ENCODE measurements around the gene DCLK1. TPM values are rescaled to one million over a fixed set of nuclear protein-coding genes. Genes with fewer than 3 reads are reported as not detected.

DCLK1 gene
- total and polyA plus RNA-seq, 7 experiments from 2014 or later = not detected

DNA sequence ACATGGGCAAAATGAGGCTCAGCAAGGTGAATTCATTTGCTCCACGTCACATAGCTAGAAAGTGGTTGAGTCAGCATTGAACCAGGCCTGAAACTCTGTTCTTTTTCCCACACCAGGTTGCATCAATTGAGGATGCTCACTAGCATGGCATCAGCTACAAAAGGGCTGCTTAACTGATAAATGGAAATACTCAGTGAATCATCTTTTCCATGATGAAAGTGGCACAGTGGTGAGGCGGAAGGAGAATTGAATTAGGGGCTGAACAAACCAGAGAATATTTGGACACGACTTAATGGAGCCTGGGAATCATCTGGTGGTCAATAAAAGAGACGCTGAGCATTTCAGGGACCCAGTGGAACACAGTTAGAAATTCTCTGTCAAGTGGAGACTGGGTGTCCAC is 334.6 kb downstream of the DCLK1 start:
- H3K27me3 ChIP-seq (ENCODE audit: control insufficient read depth in 2 of 2, insufficient read depth in 2 of 2, low read length in 2 of 2) = no peaks in the 10 kb centered on the region
- no peak for DNase-seq
- Mint-ChIP-seq H3K27me3 (no peaks in the 10 kb centered on the region), H3K27ac (no peak overlapping the region), H3K9me3 (peaks cover 0 to 4% (median 0%) of the 10 kb centered on the region in 11 donors), H3K4me1 (peaks cover 0 to 1% (median 0%) of the 10 kb centered on the region in 7 donors), H3K36me3 (no peaks in the 10 kb centered on the region), H3K4me3 (no peak overlapping the region)
- no peaks in the 10 kb centered on the region for H3K9me3 ChIP-seq (ENCODE audit: control insufficient read depth in 2 of 3, low read length in 3 of 3)
- POLR2A ChIA-PET = no interaction called here
- no peaks in the 10 kb centered on the region for H3K36me3 ChIP-seq (ENCODE audit: control insufficient read depth in 2 of 3, insufficient read depth in 3 of 3, low read length in 3 of 3)
- no peak for ATAC-seq
- no peak overlapping the region for H3K4me3 ChIP-seq (ENCODE audit: low read length)
- no peaks in the 10 kb centered on the region for H3K4me1 ChIP-seq (ENCODE audit: control insufficient read depth in 2 of 2, insufficient read depth in 2 of 2, low read length in 2 of 2)
- intact Hi-C loops (cut with micrococcal nuclease) = no loop called here
- H3K27ac ChIP-seq (ENCODE audit: low read depth, low read length) = no peak overlapping the region
- CTCF ChIA-PET = no interaction called here

DNA sequence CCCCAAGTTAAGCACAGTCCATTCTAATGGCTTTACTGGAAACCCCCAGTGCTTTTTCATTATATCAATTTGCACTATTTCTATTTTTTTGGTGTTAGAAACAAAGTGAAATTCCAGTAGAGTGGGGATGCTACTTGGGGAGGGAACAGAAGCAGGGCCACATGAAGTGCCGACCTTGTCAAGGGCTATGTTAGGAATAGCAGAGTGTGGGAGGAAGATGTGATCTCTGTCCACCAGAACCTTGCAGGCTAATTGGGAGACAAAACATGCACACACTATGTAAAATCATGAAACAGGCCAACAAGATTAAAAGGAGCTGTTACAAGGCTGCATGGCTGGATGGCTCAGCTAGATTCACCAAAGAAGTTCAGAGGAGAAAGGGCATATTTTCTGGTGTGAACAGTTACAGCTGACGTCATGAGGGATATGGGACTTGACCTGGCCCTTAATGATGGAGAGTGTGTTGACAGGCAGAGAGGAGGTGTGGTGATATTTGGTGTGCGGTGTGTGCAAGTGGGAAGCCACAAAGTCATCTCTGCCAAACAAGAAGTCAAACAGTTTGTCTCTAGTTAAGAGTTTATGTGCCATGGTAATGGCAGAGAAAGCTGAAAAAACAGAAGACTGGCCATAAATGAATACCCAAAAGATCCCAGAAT is 336.3 kb downstream of the DCLK1 start:
- POLR2A ChIA-PET = no interaction called here
- no peak overlapping the region for H3K27ac ChIP-seq (ENCODE audit: low read depth, low read length)
- no peak overlapping the region for H3K27ac Mint-ChIP-seq
- no peak overlapping the region for H3K4me3 Mint-ChIP-seq
- peaks cover 0 to 1% (median 0%) of the 10 kb centered on the region in 7 donors for H3K4me1 Mint-ChIP-seq
- H3K27me3 Mint-ChIP-seq = no peaks in the 10 kb centered on the region
- no peaks in the 10 kb centered on the region for H3K36me3 ChIP-seq (ENCODE audit: control insufficient read depth in 2 of 3, insufficient read depth in 3 of 3, low read length in 3 of 3)
- intact Hi-C loops (cut with micrococcal nuclease) = no loop called here
- no peak for DNase-seq
- H3K4me1 ChIP-seq (ENCODE audit: control insufficient read depth in 2 of 2, insufficient read depth in 2 of 2, low read length in 2 of 2) = no peaks in the 10 kb centered on the region
- peaks cover 0 to 2% (median 0%) of the 10 kb centered on the region in 11 donors for H3K9me3 Mint-ChIP-seq
- H3K9me3 ChIP-seq (ENCODE audit: control insufficient read depth in 2 of 3, low read length in 3 of 3) = no peaks in the 10 kb centered on the region
- CTCF ChIA-PET = no interaction called here
- no peak overlapping the region for H3K4me3 ChIP-seq (ENCODE audit: low read length)
- H3K36me3 Mint-ChIP-seq = no peaks in the 10 kb centered on the region
- no peaks in the 10 kb centered on the region for H3K27me3 ChIP-seq (ENCODE audit: control insufficient read depth in 2 of 2, insufficient read depth in 2 of 2, low read length in 2 of 2)
- no peak for ATAC-seq

DNA sequence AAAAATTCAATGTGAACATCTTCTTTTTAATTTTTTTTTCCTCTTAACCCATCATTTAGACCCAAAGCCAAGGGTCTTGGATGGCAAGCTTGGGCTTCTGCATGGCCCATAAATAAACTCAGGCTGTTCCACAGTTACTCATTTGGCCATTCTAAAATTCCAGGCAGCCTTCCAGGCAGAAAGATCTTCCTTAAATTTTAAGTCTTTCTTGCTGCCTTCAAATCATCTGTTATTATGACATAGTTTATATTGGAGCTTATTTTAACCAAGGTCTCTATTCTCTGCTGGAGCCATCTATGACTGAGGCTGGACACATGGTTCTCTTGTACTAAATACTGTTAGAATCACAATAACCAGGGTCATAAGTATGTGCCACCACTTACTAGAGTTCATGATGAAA is 337.4 kb downstream of the DCLK1 start:
- CTCF ChIA-PET = no interaction called here
- no peaks in the 10 kb centered on the region for H3K27me3 ChIP-seq (ENCODE audit: control insufficient read depth in 2 of 2, insufficient read depth in 2 of 2, low read length in 2 of 2)
- no peak overlapping the region for H3K27ac Mint-ChIP-seq
- POLR2A ChIA-PET = no interaction called here
- no peak overlapping the region for H3K27ac ChIP-seq (ENCODE audit: low read depth, low read length)
- peaks cover 0 to 2% (median 0%) of the 10 kb centered on the region in 11 donors for H3K9me3 Mint-ChIP-seq
- no peaks in the 10 kb centered on the region for H3K27me3 Mint-ChIP-seq
- peaks cover 0 to 1% (median 0%) of the 10 kb centered on the region in 7 donors for H3K4me1 Mint-ChIP-seq
- no peak overlapping the region for H3K4me3 ChIP-seq (ENCODE audit: low read length)
- ATAC-seq = no peak
- H3K36me3 Mint-ChIP-seq = no peaks in the 10 kb centered on the region
- no peaks in the 10 kb centered on the region for H3K36me3 ChIP-seq (ENCODE audit: control insufficient read depth in 2 of 3, insufficient read depth in 3 of 3, low read length in 3 of 3)
- no peak for DNase-seq
- intact Hi-C loops (cut with micrococcal nuclease) = no loop called here
- no peaks in the 10 kb centered on the region for H3K9me3 ChIP-seq (ENCODE audit: control insufficient read depth in 2 of 3, low read length in 3 of 3)
- no peak overlapping the region for H3K4me3 Mint-ChIP-seq
- H3K4me1 ChIP-seq (ENCODE audit: control insufficient read depth in 2 of 2, insufficient read depth in 2 of 2, low read length in 2 of 2) = no peaks in the 10 kb centered on the region

DNA sequence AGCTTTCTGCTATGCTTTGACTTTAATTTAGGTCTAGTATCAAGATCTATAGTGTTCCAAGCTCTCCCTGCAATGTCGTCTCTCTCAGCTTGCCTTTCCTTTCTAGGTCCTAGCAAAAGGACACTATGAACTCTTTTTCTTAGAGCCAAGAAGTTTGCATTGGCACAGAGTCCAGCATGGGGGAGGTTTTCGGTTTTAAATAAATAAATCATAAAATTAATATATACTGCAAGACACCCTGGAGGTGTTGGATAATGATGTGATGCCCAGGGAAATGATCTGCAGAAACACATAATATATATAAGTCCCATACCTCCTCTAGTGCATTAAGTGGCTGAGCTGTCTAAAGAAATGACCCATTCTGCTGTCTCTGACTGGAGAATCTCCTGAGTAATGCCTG is 338.3 kb downstream of the DCLK1 start:
- ChIA-PET POLR2A (no interaction called here), CTCF (no interaction called here)
- no peak for DNase-seq
- Mint-ChIP-seq H3K9me3 (peaks cover 0 to 2% (median 0%) of the 10 kb centered on the region in 11 donors), H3K27ac (no peak overlapping the region), H3K4me1 (peaks cover 0 to 1% (median 0%) of the 10 kb centered on the region in 7 donors), H3K36me3 (no peaks in the 10 kb centered on the region), H3K27me3 (peaks cover 0 to 3% (median 0%) of the 10 kb centered on the region in 5 donors), H3K4me3 (no peak overlapping the region)
- Histone ChIP-seq H3K36me3 (ENCODE audit: control insufficient read depth in 2 of 3, insufficient read depth in 3 of 3, low read length in 3 of 3) (no peaks in the 10 kb centered on the region), H3K27ac (ENCODE audit: low read depth, low read length) (no peak overlapping the region), H3K9me3 (ENCODE audit: control insufficient read depth in 2 of 3, low read length in 3 of 3) (no peaks in the 10 kb centered on the region), H3K27me3 (ENCODE audit: control insufficient read depth in 2 of 2, insufficient read depth in 2 of 2, low read length in 2 of 2) (no peaks in the 10 kb centered on the region), H3K4me1 (ENCODE audit: control insufficient read depth in 2 of 2, insufficient read depth in 2 of 2, low read length in 2 of 2) (no peaks in the 10 kb centered on the region), H3K4me3 (ENCODE audit: low read length) (no peak overlapping the region)
- ATAC-seq = no peak
- intact Hi-C loops (cut with micrococcal nuclease) = no loop called here

DNA sequence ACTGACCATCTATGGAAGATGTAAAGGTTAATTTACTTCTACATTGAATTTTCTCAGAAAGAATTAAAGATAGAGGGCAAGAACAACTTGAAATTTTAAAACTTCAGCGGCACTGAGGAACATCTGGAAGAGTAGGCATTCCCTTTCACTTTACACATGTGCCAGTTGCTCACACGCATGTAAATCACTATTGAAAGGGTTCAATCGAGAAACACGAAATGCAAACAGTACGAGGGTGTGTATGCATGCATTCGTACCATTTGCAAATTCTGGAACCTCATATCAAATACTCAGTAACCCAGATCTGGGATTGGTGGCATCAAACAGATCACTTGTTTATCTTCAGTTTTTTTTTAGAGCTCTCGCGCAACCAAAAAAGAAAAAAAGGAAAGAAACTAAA is 339.2 kb downstream of the DCLK1 start:
- H3K4me3 Mint-ChIP-seq = no peak overlapping the region
- DNase-seq (no peak), ATAC-seq (no peak)
- no peaks in the 10 kb centered on the region for H3K36me3 Mint-ChIP-seq
- ChIA-PET POLR2A (no interaction called here), CTCF (no interaction called here)
- H3K27me3 Mint-ChIP-seq = peaks cover 0 to 6% (median 4%) of the 10 kb centered on the region in 5 donors
- intact Hi-C loops (cut with micrococcal nuclease) = no loop called here
- no peak overlapping the region for H3K27ac Mint-ChIP-seq
- Histone ChIP-seq H3K9me3 (ENCODE audit: control insufficient read depth in 2 of 3, low read length in 3 of 3) (no peaks in the 10 kb centered on the region), H3K4me3 (ENCODE audit: low read length) (no peak overlapping the region), H3K36me3 (ENCODE audit: control insufficient read depth in 2 of 3, insufficient read depth in 3 of 3, low read length in 3 of 3) (no peaks in the 10 kb centered on the region), H3K27me3 (ENCODE audit: control insufficient read depth in 2 of 2, insufficient read depth in 2 of 2, low read length in 2 of 2) (no peaks in the 10 kb centered on the region), H3K4me1 (ENCODE audit: control insufficient read depth in 2 of 2, insufficient read depth in 2 of 2, low read length in 2 of 2) (no peaks in the 10 kb centered on the region), H3K27ac (ENCODE audit: low read depth, low read length) (no peak overlapping the region)
- H3K4me1 Mint-ChIP-seq = peaks cover 0 to 1% (median 0%) of the 10 kb centered on the region in 7 donors
- peaks cover 0 to 2% (median 0%) of the 10 kb centered on the region in 11 donors for H3K9me3 Mint-ChIP-seq

DNA sequence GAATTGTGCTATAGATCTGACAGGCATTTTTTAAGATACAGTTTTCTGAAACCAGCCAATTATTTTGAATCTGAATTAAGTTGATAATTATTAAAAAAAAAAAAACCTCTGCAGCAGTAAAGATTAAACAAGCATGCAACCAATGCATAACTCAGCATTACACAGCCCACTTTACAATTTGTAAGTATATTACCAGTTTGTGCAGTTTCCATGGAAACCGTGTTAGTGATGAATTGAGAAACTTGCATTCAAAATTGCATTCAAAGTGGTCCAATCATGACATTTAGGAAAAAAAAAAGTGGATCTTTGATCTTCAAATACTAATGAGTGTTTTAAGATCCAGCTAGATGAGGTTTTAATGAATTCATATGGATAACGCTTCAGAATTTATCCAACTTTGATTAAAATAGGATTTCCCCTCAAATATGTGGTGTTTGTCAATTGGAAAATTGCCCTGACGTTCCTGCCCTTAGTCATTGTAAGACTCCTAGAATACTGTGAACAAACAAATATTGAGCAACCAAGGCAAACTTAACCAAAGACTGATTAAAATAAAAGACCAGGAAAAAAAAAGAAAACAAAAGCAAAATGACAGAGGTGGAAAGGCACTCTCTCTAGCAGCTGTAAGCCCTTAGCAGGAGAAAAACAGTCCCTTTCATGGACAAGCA is 339.9 kb downstream of the DCLK1 start:
- H3K27ac Mint-ChIP-seq = no peak overlapping the region
- no peak overlapping the region for H3K4me3 Mint-ChIP-seq
- peaks cover 0 to 2% (median 0%) of the 10 kb centered on the region in 11 donors for H3K9me3 Mint-ChIP-seq
- H3K27me3 Mint-ChIP-seq = peaks cover 0 to 6% (median 4%) of the 10 kb centered on the region in 5 donors
- Histone ChIP-seq H3K4me3 (ENCODE audit: low read length) (no peak overlapping the region), H3K36me3 (ENCODE audit: control insufficient read depth in 2 of 3, insufficient read depth in 3 of 3, low read length in 3 of 3) (no peaks in the 10 kb centered on the region), H3K27me3 (ENCODE audit: control insufficient read depth in 2 of 2, insufficient read depth in 2 of 2, low read length in 2 of 2) (no peaks in the 10 kb centered on the region), H3K4me1 (ENCODE audit: control insufficient read depth in 2 of 2, insufficient read depth in 2 of 2, low read length in 2 of 2) (no peaks in the 10 kb centered on the region), H3K9me3 (ENCODE audit: control insufficient read depth in 2 of 3, low read length in 3 of 3) (no peaks in the 10 kb centered on the region), H3K27ac (ENCODE audit: low read depth, low read length) (no peak overlapping the region)
- intact Hi-C loops (cut with micrococcal nuclease) = no loop called here
- POLR2A ChIA-PET = no interaction called here
- CTCF ChIA-PET = interaction anchor here (0.5 kb wide), 1 partner anchor 644 kb away, joined by 5 read pairs; no protein-coding TSS in a partner anchor
- H3K36me3 Mint-ChIP-seq = no peaks in the 10 kb centered on the region
- no peak for ATAC-seq
- DNase-seq = no peak
- peaks cover 0 to 1% (median 0%) of the 10 kb centered on the region in 7 donors for H3K4me1 Mint-ChIP-seq
